Fibroblast of skin of abdomen (primary cell): ENCODE data around the gene RERE.

Experiments
- DNase-seq: peaks from one replicate; pipeline ENCODE4 v3.0.0-alpha.2; 2013

RERE gene

GRCh38 chr1:8374356-8374755 lies 443.1 kb downstream of the RERE start:
- DNase-seq, result no peak

DNA sequence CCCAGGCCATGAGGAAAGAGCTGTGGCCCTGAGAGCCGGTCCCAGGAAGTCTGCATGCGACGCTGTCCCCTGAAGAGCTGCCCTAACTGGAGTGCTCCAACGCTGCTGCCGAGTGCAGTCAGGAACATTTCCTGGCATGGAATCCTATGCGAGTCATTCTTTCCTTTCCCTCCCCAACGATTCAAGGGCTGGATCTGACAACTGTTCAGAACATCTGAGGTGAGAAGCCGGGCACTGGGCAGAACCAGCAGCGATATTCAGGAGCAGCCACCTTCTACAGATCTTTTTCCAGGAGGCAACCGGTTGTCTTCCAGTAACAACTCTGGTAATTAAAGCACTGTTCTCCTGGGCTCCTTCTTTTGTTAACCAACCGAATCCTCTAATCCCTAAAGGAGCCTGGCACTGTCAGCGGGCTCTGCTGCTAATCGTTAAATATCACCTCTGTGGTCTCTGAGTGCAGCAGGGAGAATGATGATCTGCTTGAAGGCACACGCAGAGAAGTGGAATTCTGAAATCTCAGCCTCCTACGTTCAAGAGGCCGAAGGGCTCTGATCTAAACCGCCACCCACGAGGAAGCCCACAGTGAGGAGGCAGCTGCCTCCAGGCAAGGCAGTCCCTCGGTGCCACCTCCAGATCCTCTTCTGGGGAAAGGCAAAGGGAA lies 443.7 kb downstream of the RERE start:
- DNase-seq, result peak; percentile 69

DNA sequence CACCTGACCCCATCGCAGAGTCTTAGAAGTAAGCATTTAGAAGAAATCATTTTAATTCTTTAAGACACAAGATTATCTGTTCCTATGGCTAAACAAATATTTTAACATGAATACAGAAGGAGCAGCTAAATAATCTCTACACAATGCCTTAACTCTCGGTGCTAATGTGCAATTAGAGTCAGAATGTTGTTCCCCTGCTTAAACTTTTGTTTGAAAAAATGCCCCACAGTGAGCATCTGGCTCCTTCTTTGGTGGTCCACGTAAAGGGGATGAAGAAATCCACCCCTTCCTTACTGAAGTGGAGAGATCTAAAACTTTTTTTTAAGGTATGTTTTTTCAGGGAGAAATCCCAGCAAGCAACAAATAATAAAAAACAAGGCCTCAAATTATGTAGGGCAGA lies 444.3 kb downstream of the RERE start:
- DNase-seq, result no peak

GRCh38 chr1:8371372-8371991 lies 446.0 kb downstream of the RERE start:
- no peak for DNase-seq

DNA sequence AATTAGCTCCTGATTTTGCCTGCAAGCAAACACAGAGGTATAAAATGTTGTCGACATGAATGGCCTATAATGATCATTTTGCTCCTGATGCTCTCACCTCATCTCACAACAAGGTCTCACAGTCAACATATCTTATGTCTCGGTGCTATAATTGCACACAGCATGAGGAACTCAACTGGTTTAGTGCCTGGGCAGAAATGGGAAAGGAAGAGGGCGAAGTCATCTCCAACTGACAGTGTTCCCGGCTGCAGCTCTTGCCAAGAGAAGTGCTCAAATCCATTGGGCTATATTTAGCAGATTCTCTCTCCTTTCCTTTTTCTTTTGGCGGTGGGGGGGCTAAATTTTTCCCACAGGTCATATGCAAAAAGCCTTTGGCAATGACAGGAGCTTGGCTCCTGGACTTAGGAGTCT lies 446.5 kb downstream of the RERE start:
- no peak for DNase-seq

- DNase-seq, result peak; percentile 43
Measured at GRCh38 chr1:8370046-8370881, 447.2 kb downstream of the RERE start.

DNA sequence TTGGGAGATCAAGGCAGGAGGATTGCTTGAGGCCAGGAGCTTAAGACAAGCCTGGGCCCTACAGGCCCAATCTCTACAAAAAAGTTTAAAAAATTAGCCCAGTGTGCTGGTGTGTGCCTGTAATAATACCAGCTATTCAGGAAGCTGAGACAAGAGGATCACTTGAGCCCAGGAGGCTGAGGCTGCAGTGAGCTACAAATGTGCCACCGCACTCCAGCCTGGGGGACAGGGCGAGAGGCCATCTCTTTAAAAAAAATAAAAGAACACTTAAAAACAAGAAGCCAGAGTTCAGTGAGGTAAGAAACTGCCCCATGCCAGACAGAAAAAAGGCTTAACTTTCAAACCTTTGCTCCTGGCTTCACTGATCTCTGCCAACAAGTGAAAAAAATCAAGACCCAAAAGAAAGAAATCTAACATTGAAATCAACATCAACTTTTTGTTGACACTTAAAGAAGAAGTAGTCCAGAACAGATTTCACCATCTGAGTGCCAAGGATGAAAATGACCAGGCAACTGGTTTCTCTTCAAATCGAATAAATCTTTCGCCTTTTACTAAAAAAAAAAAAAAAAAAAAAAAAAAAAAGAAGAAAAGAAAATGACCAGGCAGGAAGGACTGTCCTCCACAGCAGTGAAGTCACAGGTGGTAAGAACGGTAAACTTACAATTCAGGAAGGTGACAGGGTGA lies 448.3 kb downstream of the RERE start:
- no peak for DNase-seq

GRCh38 chr1:8367571-8368194 lies 449.8 kb downstream of the RERE start:
- DNase-seq, result no peak

- DNase-seq, result no peak
Measured at GRCh38 chr1:8365661-8366362, 451.6 kb downstream of the RERE start.

DNA sequence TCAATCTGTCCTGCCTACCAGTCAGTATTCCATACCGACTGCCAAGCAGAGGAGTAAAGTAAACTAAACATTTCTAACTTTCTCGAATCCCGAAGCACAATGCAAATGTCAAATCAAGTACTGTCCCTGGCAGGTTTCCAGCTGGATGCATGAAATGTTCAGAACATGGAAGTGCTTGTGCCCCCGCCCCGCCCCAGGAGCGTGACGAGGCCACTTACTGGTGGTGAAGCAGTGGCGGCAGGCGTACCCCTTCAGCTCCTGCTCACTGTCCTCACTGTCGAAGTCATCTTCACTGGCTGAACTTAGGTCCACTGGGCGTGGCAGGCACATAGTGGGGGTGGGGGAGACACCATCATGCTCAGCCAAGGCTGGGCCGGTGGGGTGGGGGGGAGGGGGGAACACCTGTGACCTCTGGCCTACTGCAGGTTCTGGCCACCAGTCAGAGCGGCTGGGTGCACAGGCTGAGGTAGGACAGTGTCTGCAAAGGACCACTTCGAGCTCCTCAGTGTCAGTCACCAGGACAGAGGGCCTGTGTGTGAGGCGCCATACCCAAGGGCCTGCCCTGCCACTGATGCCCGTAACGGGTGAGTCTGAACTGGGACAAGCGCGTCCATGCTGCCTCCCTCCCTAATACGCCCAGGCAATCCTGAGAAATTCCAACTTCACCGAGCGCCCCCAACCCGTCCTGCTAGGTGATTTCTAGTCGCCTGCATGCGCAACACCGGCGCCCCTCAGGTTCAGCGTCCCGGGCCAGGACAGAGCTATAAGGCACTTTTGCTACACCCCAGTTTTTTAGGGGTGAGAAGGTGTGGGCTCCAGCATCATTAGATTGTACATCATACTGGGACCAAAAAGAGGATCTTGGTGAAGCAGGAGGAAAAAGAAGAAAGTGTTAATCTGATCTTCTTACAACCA lies 452.7 kb downstream of the RERE start:
- no peak for DNase-seq

- DNase-seq, result no peak
Measured at GRCh38 chr1:8363767-8364301, 453.6 kb downstream of the RERE start.

DNA sequence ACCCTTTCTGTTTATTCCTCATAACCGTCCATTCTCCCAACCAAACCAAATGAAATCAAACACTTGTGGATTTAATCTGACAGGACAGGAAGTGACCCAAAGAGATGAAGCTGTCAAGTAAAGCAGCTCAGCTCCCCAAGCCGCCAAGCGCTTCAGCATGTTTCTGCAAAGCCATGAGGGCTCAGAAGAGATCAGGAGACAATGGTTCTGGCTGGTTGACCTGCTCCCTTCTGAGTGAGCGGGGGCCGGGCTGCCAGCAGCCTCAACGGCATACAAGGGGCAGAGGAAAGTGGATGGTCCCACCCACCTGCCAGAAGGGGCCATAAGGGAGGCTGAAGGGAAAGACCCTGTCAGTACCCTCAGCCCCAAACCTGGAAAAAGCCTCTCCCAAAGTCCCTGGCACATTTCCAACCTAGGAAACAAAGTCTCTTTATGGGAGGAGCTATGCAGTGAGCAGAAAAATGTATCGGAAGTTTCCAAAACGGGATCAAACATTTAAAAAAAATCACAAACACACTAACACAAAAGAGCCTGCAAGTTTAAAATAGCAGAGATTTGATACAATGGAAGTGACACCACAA lies 454.2 kb downstream of the RERE start:
- no peak for DNase-seq

GRCh38 chr1:8362701-8363101 lies 454.7 kb downstream of the RERE start:
- DNase-seq, result no peak

DNA sequence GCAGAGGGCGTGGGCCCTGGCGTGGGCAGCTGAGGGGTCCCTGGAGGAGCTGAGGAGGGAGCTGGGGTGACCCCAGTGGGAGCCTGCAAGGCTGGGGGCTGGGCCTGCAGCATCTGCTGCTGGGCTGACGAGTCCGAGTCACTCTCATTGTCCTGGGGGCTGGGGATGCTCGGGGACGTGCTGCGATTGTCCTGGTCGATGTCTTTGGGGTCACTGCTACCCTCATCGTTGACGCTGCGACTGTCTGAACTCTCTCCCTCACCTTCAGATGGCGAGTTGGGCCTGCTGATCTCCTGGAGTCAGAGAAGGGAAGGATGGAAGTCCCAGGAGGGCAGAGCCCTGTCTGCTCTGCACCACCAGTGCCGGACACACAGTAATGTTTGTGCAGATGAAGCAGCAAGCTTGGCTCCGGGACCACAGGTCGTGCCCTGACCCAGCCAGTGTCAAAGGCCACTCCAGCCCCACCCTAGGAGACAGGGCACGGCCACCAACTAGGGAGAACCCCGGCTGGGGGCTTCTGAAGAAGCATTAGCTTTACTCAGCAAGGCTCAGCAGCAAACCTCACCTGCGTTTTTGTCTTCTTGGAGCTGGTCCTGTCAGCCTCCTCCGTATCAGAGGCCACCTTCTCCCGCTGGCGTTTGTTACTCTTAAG lies 456.1 kb downstream of the RERE start:
- no peak for DNase-seq

- DNase-seq, result no peak
Measured at GRCh38 chr1:8360493-8361197, 456.8 kb downstream of the RERE start.

GRCh38 chr1:8359617-8360481 lies 457.6 kb downstream of the RERE start:
- DNase-seq, result no peak

GRCh38 chr1:8358897-8359616 lies 458.4 kb downstream of the RERE start:
- DNase-seq, result no peak
